ENCODE measurements around the gene IFI44L. TPM values are rescaled to one million over a fixed set of nuclear protein-coding genes. Genes with fewer than 3 reads are reported as not detected.

Gene IFI44L
- polyA plus RNA-seq, 1 donor (not counting 4 experiments of a cell fraction or from before 2014, with no cell fraction given) = 34.8 TPM

DNA sequence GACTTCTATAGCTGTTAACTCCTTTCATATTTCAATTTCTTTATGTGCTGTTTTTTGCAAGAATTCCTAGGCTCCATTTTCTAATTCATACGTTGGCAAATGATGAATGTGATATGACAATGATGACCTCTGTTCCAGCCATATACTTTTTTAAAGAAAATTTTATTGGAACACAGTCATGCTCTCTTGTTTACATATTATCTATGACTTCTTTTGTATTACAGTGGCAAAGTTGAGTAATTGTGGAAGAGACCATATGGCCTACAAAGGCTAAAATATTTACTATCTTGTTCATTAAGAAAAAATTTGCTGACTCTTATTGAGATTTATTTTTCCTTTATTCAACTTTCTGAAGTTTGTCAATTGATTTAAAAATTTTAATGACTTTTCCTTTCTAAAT, 7.1 kb downstream of the IFI44L start:
- Histone ChIP-seq H3K9ac (ENCODE audit: control insufficient read depth, extremely low read depth, insufficient read depth, low read length) (no peak overlapping the region), H3K4me2 (ENCODE audit: control insufficient read depth, extremely low read depth, insufficient read depth, low read depth, low read length) (no peak overlapping the region), H3K27me3 (ENCODE audit: control insufficient read depth, extremely low read depth, insufficient read depth, low read length) (no peaks in the 10 kb centered on the region), H3K79me2 (ENCODE audit: control insufficient read depth, insufficient read depth, low read length) (no peaks in the 10 kb centered on the region), H2AFZ (ENCODE audit: control insufficient read depth, low read length) (no peak overlapping the region), H3K27ac (ENCODE audit: control insufficient read depth, insufficient read depth, low read length) (no peak overlapping the region), H4K20me1 (ENCODE audit: control insufficient read depth, extremely low read depth, insufficient read depth, low read length) (no peaks in the 10 kb centered on the region), H3K4me3 (ENCODE audit: control insufficient read depth in 2 of 3, extremely low read depth in 1 of 3, insufficient read depth in 2 of 3, low read depth in 1 of 3, low read length in 3 of 3) (no peak overlapping the region), H3K4me1 (ENCODE audit: control insufficient read depth, extremely low read depth, insufficient read depth, low read length) (no peaks in the 10 kb centered on the region), H3K9me3 (ENCODE audit: control insufficient read depth, low read depth, low read length) (no peaks in the 10 kb centered on the region), H3K9me1 (ENCODE audit: control insufficient read depth, extremely low read depth, insufficient read depth, low read length) (no peaks in the 10 kb centered on the region), H3K36me3 (ENCODE audit: control insufficient read depth in 2 of 2, extremely low read depth in 1 of 2, insufficient read depth in 2 of 2, low read length in 2 of 2) (no peaks in the 10 kb centered on the region)
- dilution Hi-C loops (cut with MboI; ENCODE audit: extremely low pct_ligation_motif_present, low sequenced_read_pairs) = no loop called here
- FAIRE-seq (no peak), DNase-seq (ENCODE audit: low read depth, low spot score) (no peak)
- TF ChIP-seq EZH2 (IDR thresholded peaks at IDR 0.05; ENCODE audit: low read length) = no peak

DNA sequence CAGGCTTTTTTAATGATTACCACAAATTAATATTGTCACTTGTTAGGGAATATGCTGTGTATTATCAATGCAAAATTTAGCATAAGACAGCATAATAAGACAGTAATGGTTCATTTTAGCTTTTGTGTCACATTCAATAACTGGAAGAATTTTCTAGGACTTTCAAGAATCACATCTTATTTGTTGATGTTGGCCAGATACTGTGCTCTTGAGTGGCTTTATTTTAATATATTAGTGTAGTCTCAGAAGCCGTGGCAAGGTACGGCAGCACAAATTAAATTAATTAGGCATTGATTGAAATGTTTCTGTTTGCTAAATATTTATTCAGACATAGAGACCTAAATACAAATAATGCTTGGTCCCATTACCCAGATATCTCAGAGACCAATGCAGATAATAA, 10.4 kb downstream of the IFI44L start:
- H4K20me1 ChIP-seq (ENCODE audit: control insufficient read depth, extremely low read depth, insufficient read depth, low read length) = no peaks in the 10 kb centered on the region
- FAIRE-seq = no peak

More for the DNA sequence above, 10.4 kb downstream of the IFI44L start:
- Histone ChIP-seq H3K4me2 (ENCODE audit: control insufficient read depth, extremely low read depth, insufficient read depth, low read depth, low read length) (no peak overlapping the region), H3K4me3 (ENCODE audit: control insufficient read depth in 2 of 3, extremely low read depth in 1 of 3, insufficient read depth in 2 of 3, low read depth in 1 of 3, low read length in 3 of 3) (no peak overlapping the region), H3K9ac (ENCODE audit: control insufficient read depth, extremely low read depth, insufficient read depth, low read length) (no peak overlapping the region), H3K27me3 (ENCODE audit: control insufficient read depth, extremely low read depth, insufficient read depth, low read length) (no peaks in the 10 kb centered on the region), H3K36me3 (ENCODE audit: control insufficient read depth in 2 of 2, extremely low read depth in 1 of 2, insufficient read depth in 2 of 2, low read length in 2 of 2) (peaks cover 0 to 2% of the 10 kb centered on the region in 2 experiments), H3K4me1 (ENCODE audit: control insufficient read depth, extremely low read depth, insufficient read depth, low read length) (no peaks in the 10 kb centered on the region), H3K9me1 (ENCODE audit: control insufficient read depth, extremely low read depth, insufficient read depth, low read length) (no peaks in the 10 kb centered on the region), H3K79me2 (ENCODE audit: control insufficient read depth, insufficient read depth, low read length) (no peaks in the 10 kb centered on the region), H3K27ac (ENCODE audit: control insufficient read depth, insufficient read depth, low read length) (no peak overlapping the region), H2AFZ (ENCODE audit: control insufficient read depth, low read length) (no peak overlapping the region), H3K9me3 (ENCODE audit: control insufficient read depth, low read depth, low read length) (no peaks in the 10 kb centered on the region)
- TF ChIP-seq EZH2 (IDR thresholded peaks at IDR 0.05; ENCODE audit: low read length) = no peak
- TF ChIP-seq, protein P1, sequence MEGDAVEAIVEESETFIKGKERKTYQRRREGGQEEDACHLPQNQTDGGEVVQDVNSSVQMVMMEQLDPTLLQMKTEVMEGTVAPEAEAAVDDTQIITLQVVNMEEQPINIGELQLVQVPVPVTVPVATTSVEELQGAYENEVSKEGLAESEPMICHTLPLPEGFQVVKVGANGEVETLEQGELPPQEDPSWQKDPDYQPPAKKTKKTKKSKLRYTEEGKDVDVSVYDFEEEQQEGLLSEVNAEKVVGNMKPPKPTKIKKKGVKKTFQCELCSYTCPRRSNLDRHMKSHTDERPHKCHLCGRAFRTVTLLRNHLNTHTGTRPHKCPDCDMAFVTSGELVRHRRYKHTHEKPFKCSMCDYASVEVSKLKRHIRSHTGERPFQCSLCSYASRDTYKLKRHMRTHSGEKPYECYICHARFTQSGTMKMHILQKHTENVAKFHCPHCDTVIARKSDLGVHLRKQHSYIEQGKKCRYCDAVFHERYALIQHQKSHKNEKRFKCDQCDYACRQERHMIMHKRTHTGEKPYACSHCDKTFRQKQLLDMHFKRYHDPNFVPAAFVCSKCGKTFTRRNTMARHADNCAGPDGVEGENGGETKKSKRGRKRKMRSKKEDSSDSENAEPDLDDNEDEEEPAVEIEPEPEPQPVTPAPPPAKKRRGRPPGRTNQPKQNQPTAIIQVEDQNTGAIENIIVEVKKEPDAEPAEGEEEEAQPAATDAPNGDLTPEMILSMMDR (optimal IDR thresholded peaks at IDR 0.05 in 1 of 3, IDR thresholded peaks at IDR 0.05 in 1 of 3, conservative IDR thresholded peaks at IDR 0.05 in 1 of 3; ENCODE audit: extremely low read depth in 1 of 3, insufficient read depth in 2 of 3, low read length in 3 of 3) = no peak
- no peak for DNase-seq (ENCODE audit: low read depth, low spot score)
- dilution Hi-C loops (cut with MboI; ENCODE audit: extremely low pct_ligation_motif_present, low sequenced_read_pairs) = no loop called here
